ENCODE results near the gene ATP8A2.

DNA sequence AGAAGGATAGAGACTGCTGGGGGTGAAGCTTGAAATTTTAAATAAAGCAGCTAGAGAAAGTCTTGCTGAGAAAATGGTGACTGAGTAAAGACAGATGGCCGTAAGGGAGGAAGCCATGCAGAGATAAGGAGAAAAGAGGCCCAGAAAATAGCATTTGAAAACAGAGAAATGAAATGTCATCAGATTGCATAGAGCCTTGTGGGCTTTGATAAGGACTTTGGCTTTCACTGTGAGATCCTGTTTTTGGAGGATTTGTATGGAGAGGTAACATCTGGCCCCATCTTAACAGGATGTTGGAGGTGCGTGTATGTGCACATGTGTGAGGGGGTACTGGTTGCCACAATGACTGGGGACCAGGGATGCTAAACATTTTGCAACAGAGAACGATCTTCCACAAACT is 19.5 kb upstream of the ATP8A2 start:
- TF ChIP-seq, protein P1, sequence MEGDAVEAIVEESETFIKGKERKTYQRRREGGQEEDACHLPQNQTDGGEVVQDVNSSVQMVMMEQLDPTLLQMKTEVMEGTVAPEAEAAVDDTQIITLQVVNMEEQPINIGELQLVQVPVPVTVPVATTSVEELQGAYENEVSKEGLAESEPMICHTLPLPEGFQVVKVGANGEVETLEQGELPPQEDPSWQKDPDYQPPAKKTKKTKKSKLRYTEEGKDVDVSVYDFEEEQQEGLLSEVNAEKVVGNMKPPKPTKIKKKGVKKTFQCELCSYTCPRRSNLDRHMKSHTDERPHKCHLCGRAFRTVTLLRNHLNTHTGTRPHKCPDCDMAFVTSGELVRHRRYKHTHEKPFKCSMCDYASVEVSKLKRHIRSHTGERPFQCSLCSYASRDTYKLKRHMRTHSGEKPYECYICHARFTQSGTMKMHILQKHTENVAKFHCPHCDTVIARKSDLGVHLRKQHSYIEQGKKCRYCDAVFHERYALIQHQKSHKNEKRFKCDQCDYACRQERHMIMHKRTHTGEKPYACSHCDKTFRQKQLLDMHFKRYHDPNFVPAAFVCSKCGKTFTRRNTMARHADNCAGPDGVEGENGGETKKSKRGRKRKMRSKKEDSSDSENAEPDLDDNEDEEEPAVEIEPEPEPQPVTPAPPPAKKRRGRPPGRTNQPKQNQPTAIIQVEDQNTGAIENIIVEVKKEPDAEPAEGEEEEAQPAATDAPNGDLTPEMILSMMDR (IDR thresholded peaks at IDR 0.05): no peak
- TF ChIP-seq EP300 (IDR thresholded peaks at IDR 0.05) (no peak), POLR2AphosphoS5 (IDR thresholded peaks at IDR 0.05) (no peak), POLR2A (IDR thresholded peaks at IDR 0.05) (no peak)
